Astrocyte (in vitro differentiated cells and primary cell): ENCODE results near the gene KLF2. TPM values are rescaled to one million over a fixed set of nuclear protein-coding genes. Genes with fewer than 3 reads are reported as not detected.

Source experiments
- DNase-seq: peaks from one replicate; pipeline ENCODE4 v3.0.0-alpha.2; 2010; ENCODE audit warnings: low read depth
- FAIRE-seq: peaks from 2 replicates; lab custom pipeline; 2011; peaks lifted over from hg19 to GRCh38; lab: Jason Lieb, UNC
- H2AFZ ChIP-seq: 2 replicates; pipeline ENCODE4 v1.6.0; 2012; ENCODE audit warnings: low read depth, low read length, inconsistent platforms
- H3K27ac ChIP-seq: 2 replicates; pipeline ENCODE4 v1.5.1; 2011; ENCODE audit warnings: low read depth, low read length, inconsistent platforms
- H3K27me3 ChIP-seq: 2 replicates; pipeline ENCODE4 v1.6.0; 2011; ENCODE audit warnings: low read length, inconsistent platforms; ENCODE audit not compliant: insufficient read depth
- H3K36me3 ChIP-seq: 2 replicates; pipeline ENCODE4 v1.5.1; 2011; ENCODE audit warnings: low read length, inconsistent platforms; ENCODE audit not compliant: insufficient read depth
- H3K4me1 ChIP-seq: 2 replicates; pipeline ENCODE4 v1.5.1; 2011; ENCODE audit warnings: low read length, inconsistent platforms; ENCODE audit not compliant: insufficient read depth
- H3K4me2 ChIP-seq: 2 replicates; pipeline ENCODE4 v1.6.0; 2012; ENCODE audit warnings: low read length, inconsistent platforms
- H3K4me3 ChIP-seq: 2 replicates; pipeline ENCODE4 v1.5.1; 2011; ENCODE audit warnings: low read depth, mild to moderate bottlenecking, low read length, inconsistent platforms; ENCODE audit not compliant: insufficient read depth
- H3K79me2 ChIP-seq: 2 replicates; pipeline ENCODE4 v1.6.0; 2012; ENCODE audit warnings: mild to moderate bottlenecking, low read length, inconsistent platforms; ENCODE audit not compliant: insufficient read depth
- H3K9ac ChIP-seq: 2 replicates; pipeline ENCODE4 v1.6.0; 2012; ENCODE audit warnings: mild to moderate bottlenecking, low read length, inconsistent platforms
- H3K9me3 ChIP-seq: 2 replicates; pipeline ENCODE4 v1.5.1; 2012; ENCODE audit warnings: low read depth, mild to moderate bottlenecking, low read length, inconsistent platforms; ENCODE audit not compliant: insufficient read depth
- H4K20me1 ChIP-seq: 2 replicates; pipeline ENCODE4 v1.6.0; 2012; ENCODE audit warnings: low read length, inconsistent platforms; ENCODE audit not compliant: insufficient read depth
- H3K27ac Mint-ChIP-seq: one replicate; pipeline ENCODE4 v1.8.0; 2021; ENCODE audit warnings: mild to moderate bottlenecking, mixed read lengths; ENCODE audit not compliant: unreplicated experiment
- H3K27me3 Mint-ChIP-seq: one replicate; pipeline ENCODE4 v1.8.0; 2021; ENCODE audit warnings: low read depth, mixed read lengths; ENCODE audit not compliant: unreplicated experiment
- H3K36me3 Mint-ChIP-seq: one replicate; pipeline ENCODE4 v1.8.0; 2021; ENCODE audit warnings: low read depth, mixed read lengths; ENCODE audit not compliant: unreplicated experiment
- H3K4me1 Mint-ChIP-seq: one replicate; pipeline ENCODE4 v1.8.0; 2021; ENCODE audit warnings: low read depth, mixed read lengths; ENCODE audit not compliant: unreplicated experiment
- H3K4me3 Mint-ChIP-seq: one replicate; pipeline ENCODE4 v1.8.0; 2021; ENCODE audit warnings: mild to moderate bottlenecking, moderate library complexity, mixed read lengths; ENCODE audit not compliant: unreplicated experiment
- H3K9me3 Mint-ChIP-seq: one replicate; pipeline ENCODE4 v1.8.0; 2021; ENCODE audit warnings: mild to moderate bottlenecking, mixed read lengths; ENCODE audit not compliant: unreplicated experiment
- EZH2 ChIP-seq: IDR thresholded peaks from 2 replicates; pipeline ENCODE4 v1.6.1; 2012; ENCODE audit warnings: mild to moderate bottlenecking, low read length, inconsistent platforms; ENCODE audit not compliant: insufficient read depth
- total RNA-seq: library from RNA; stranded (reverse); gene quantifications from 2 replicates; pipeline ENCODE4 v1.2.1, GENCODE V29; 2021
- TF ChIP-seq, protein P1 (sequence below): IDR thresholded peaks from 2 replicates; pipeline ENCODE4 v1.5.1; 2011; ENCODE audit warnings: low read depth, mild to moderate bottlenecking, inconsistent platforms, low read length, moderate library complexity; ENCODE audit not compliant: insufficient read depth

The KLF2 gene
- total RNA-seq, 1 donor from 2014 or later: 1.9 TPM

DNA sequence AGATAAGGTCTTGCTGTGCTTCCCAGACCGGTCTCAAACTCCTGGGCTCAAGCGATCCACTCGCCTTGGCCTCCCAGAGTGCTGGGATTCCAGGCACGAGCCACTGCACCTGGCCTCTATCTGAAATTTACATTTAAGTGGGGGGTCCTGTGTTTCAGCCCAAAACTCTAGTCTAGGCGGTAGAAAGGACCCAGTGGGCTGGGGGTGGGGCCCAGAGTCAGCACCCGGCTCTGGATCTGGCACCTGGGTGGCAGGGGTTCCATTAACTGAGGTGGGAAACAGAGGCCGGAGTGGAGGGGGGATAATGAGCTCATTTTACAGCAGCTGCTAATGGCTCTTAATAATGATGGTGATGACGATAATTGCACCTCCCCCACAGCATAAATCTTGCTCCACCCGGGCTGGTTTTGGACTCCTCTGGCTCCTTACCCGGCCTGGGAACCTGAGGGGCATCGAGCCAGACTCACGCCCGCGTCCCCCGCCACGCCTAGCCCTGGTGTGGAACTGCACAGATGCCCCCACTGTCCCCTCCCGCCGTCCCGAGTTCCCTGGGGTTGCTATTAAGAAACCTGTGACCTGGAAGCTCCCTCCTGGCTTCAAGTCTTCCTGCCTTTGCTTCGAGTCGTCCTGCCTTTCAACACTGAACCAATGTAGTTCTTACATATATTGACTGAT lies 17.8 kb upstream of the KLF2 start:
- Histone ChIP-seq H3K4me3 (no peak overlapping the region), H3K4me1 (peaks cover 6% of the 10 kb centered on the region), H3K79me2 (no peaks in the 10 kb centered on the region), H3K27me3 (no peaks in the 10 kb centered on the region), H3K9me3 (no peaks in the 10 kb centered on the region), H4K20me1 (no peaks in the 10 kb centered on the region), H2AFZ (no peak overlapping the region), H3K9ac (no peak overlapping the region), H3K36me3 (no peaks in the 10 kb centered on the region), H3K27ac (no peak overlapping the region), H3K4me2 (no peak overlapping the region)
- H3K9me3 Mint-ChIP-seq: no peaks in the 10 kb centered on the region
- no peak overlapping the region for H3K4me3 Mint-ChIP-seq
- TF ChIP-seq, protein P1, sequence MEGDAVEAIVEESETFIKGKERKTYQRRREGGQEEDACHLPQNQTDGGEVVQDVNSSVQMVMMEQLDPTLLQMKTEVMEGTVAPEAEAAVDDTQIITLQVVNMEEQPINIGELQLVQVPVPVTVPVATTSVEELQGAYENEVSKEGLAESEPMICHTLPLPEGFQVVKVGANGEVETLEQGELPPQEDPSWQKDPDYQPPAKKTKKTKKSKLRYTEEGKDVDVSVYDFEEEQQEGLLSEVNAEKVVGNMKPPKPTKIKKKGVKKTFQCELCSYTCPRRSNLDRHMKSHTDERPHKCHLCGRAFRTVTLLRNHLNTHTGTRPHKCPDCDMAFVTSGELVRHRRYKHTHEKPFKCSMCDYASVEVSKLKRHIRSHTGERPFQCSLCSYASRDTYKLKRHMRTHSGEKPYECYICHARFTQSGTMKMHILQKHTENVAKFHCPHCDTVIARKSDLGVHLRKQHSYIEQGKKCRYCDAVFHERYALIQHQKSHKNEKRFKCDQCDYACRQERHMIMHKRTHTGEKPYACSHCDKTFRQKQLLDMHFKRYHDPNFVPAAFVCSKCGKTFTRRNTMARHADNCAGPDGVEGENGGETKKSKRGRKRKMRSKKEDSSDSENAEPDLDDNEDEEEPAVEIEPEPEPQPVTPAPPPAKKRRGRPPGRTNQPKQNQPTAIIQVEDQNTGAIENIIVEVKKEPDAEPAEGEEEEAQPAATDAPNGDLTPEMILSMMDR: no peak
- no peak for TF ChIP-seq EZH2
- FAIRE-seq: no peak
- no peaks in the 10 kb centered on the region for H3K36me3 Mint-ChIP-seq
- H3K27me3 Mint-ChIP-seq: peaks cover 5% of the 10 kb centered on the region
- H3K4me1 Mint-ChIP-seq: peaks cover 1% of the 10 kb centered on the region
- no peak overlapping the region for H3K27ac Mint-ChIP-seq
- no peak for DNase-seq

DNA sequence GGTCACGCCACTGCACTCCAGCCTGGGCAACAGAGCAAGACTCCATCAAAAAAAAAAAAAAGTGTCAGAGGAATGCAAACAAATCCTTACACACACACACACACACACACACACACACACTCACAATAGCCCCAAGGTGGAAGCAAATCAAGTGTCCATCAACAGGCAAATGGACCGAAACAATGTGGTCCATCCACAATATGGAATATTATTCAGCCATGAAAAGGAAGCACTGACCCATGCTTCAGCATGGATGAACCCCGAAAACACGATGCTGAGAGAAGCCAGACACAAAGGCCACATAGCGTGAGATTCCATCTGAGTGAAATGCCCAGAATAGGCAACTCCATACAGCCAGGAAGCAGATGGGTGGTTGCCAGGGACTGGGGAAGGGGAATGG lies 16.5 kb upstream of the KLF2 start:
- H3K4me3 ChIP-seq: no peak overlapping the region
- no peaks in the 10 kb centered on the region for H3K36me3 ChIP-seq
- H3K27me3 ChIP-seq: no peaks in the 10 kb centered on the region
- no peaks in the 10 kb centered on the region for H3K9me3 ChIP-seq
- H3K4me1 Mint-ChIP-seq: no peaks in the 10 kb centered on the region
- no peak overlapping the region for H3K27ac Mint-ChIP-seq
- no peaks in the 10 kb centered on the region for H3K9me3 Mint-ChIP-seq
- H3K27ac ChIP-seq: no peak overlapping the region
- peaks cover 8% of the 10 kb centered on the region for H3K27me3 Mint-ChIP-seq
- TF ChIP-seq EZH2: no peak
- TF ChIP-seq, protein P1: no peak
- no peak for DNase-seq
- H3K79me2 ChIP-seq: no peaks in the 10 kb centered on the region
- H3K4me2 ChIP-seq: no peak overlapping the region
- no peak overlapping the region for H3K9ac ChIP-seq
- no peak overlapping the region for H3K4me3 Mint-ChIP-seq
- H2AFZ ChIP-seq: no peak overlapping the region
- no peaks in the 10 kb centered on the region for H3K4me1 ChIP-seq
- H3K36me3 Mint-ChIP-seq: no peaks in the 10 kb centered on the region
- H4K20me1 ChIP-seq: no peaks in the 10 kb centered on the region
- FAIRE-seq: no peak

DNA sequence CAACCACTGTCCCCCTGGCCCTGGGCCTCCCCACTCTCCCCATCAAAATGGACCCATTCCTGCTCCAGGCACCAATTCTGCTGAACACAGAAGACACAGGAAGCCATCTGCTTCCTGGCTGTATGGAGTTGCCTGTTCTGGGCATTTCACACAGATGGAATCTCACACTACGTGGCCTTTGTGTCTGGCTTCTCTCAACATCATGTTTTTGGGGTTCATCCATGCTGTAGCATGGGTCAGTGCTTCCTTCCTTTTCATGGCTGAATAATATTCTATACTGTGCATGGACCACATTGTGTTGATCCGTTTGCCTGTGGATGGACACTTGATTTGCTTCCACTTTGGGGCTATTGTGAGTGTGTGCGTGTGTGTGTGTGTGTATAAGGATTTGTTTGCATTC lies 15.0 kb upstream of the KLF2 start:
- no peak overlapping the region for H3K4me3 ChIP-seq
- Mint-ChIP-seq H3K4me1 (no peaks in the 10 kb centered on the region), H3K9me3 (no peaks in the 10 kb centered on the region), H3K36me3 (no peaks in the 10 kb centered on the region), H3K27ac (no peak overlapping the region), H3K27me3 (peaks cover 5% of the 10 kb centered on the region), H3K4me3 (no peak overlapping the region)
- no peaks in the 10 kb centered on the region for H3K4me1 ChIP-seq
- no peaks in the 10 kb centered on the region for H3K9me3 ChIP-seq
- H3K36me3 ChIP-seq: no peaks in the 10 kb centered on the region
- TF ChIP-seq, protein P1: no peak
- TF ChIP-seq EZH2: no peak
- H3K27ac ChIP-seq: no peak overlapping the region
- H3K79me2 ChIP-seq: no peaks in the 10 kb centered on the region
- no peaks in the 10 kb centered on the region for H3K27me3 ChIP-seq
- no peaks in the 10 kb centered on the region for H4K20me1 ChIP-seq
- DNase-seq: no peak
- no peak overlapping the region for H2AFZ ChIP-seq
- H3K9ac ChIP-seq: no peak overlapping the region
- no peak overlapping the region for H3K4me2 ChIP-seq
- FAIRE-seq: no peak
